ENCODE data around the gene SLC8A1. TPM values are rescaled to one million over a fixed set of nuclear protein-coding genes. Genes with fewer than 3 reads are reported as not detected.
A peak's percentile ranks its signal among the peaks of the same experiment; 100 is the strongest.

The SLC8A1 gene
- polyA plus RNA-seq, 12 donors = 4.4 to 12.4 (median 8.5) TPM; not detected in 1

- DNase-seq = no peak
Measured at GRCh38 chr2:40357667-40358066, 94.2 kb downstream of the SLC8A1 start.

GRCh38 chr2:40355451-40355850, 96.4 kb downstream of the SLC8A1 start:
- no peak for DNase-seq

- DNase-seq = no peak
Measured at GRCh38 chr2:40353231-40353630, 98.7 kb downstream of the SLC8A1 start.

GRCh38 chr2:40352703-40353099, 99.2 kb downstream of the SLC8A1 start:
- no peak for DNase-seq

- DNase-seq = no peak
Measured at GRCh38 chr2:40352041-40352702, 99.7 kb downstream of the SLC8A1 start.

GRCh38 chr2:40348665-40349064, 103.2 kb downstream of the SLC8A1 start:
- DNase-seq = no peak

- no peak for DNase-seq
Measured at GRCh38 chr2:40348038-40348437, 103.9 kb downstream of the SLC8A1 start.

GRCh38 chr2:40346535-40347354, 105.1 kb downstream of the SLC8A1 start:
- no peak for DNase-seq

GRCh38 chr2:40344364-40344763, 107.5 kb downstream of the SLC8A1 start:
- DNase-seq = no peak

GRCh38 chr2:40343902-40344301, 108.0 kb downstream of the SLC8A1 start:
- no peak for DNase-seq

- no peak for DNase-seq
Measured at GRCh38 chr2:40341198-40341597, 110.7 kb downstream of the SLC8A1 start.

- no peak for DNase-seq
Measured at GRCh38 chr2:40339026-40339425, 112.9 kb downstream of the SLC8A1 start.

- DNase-seq = peak; percentile 34
Measured at GRCh38 chr2:40332191-40332826, 119.6 kb downstream of the SLC8A1 start.

- DNase-seq = no peak
Measured at GRCh38 chr2:40330096-40330495, 121.8 kb downstream of the SLC8A1 start.

GRCh38 chr2:40329739-40330030, 122.2 kb downstream of the SLC8A1 start:
- DNase-seq = no peak

GRCh38 chr2:40325116-40325515, 126.8 kb downstream of the SLC8A1 start:
- DNase-seq = no peak

- no peak for DNase-seq
Measured at GRCh38 chr2:40324656-40325055, 127.2 kb downstream of the SLC8A1 start.

GRCh38 chr2:40321822-40322221, 130.1 kb downstream of the SLC8A1 start:
- DNase-seq = no peak

- DNase-seq = no peak
Measured at GRCh38 chr2:40321016-40321623, 130.8 kb downstream of the SLC8A1 start.

- no peak for DNase-seq
Measured at GRCh38 chr2:40318921-40319320, 133.0 kb downstream of the SLC8A1 start.

- no peak for DNase-seq
Measured at GRCh38 chr2:40317761-40318160, 134.1 kb downstream of the SLC8A1 start.

- DNase-seq = no peak
Measured at GRCh38 chr2:40317046-40317445, 134.8 kb downstream of the SLC8A1 start.

GRCh38 chr2:40316620-40317019, 135.3 kb downstream of the SLC8A1 start:
- no peak for DNase-seq

Measured in muscle of arm (tissue), 12 donors.